NB4 (cell line): Measurements from ENCODE around the gene TMIE.

Source experiments
- DNase-seq: peaks from one replicate; pipeline ENCODE4 v3.0.0; 2010; ENCODE audit warnings: low read depth
- H3K4me3 ChIP-seq: one replicate; pipeline ENCODE4 v1.5.1; 2011; ENCODE audit warnings: mild to moderate bottlenecking, low read depth, low read length, moderate library complexity
- CTCF ChIP-seq: IDR thresholded peaks from one replicate; pipeline ENCODE4 v1.5.1; 2012; ENCODE audit warnings: low read depth, low read length
- MAX ChIP-seq: IDR thresholded peaks from 2 replicates; pipeline ENCODE4 v1.6.1; 2011; ENCODE audit warnings: low read depth, low read length
- MYC ChIP-seq: IDR thresholded peaks from 2 replicates; pipeline ENCODE4 v1.6.1; 2011; ENCODE audit warnings: low read depth, low read length
- POLR2A ChIP-seq: IDR thresholded peaks from 2 replicates; pipeline ENCODE4 v1.6.1; 2011; ENCODE audit warnings: mild to moderate bottlenecking; ENCODE audit not compliant: insufficient read length; ENCODE audit errors: extremely low read depth

The TMIE gene

GRCh38 chr3:46680298-46680826 is 20.8 kb upstream of the TMIE start:
- no peak for DNase-seq

GRCh38 chr3:46681387-46681786 is 19.8 kb upstream of the TMIE start:
- DNase-seq: no peak
- no peak overlapping the region for H3K4me3 ChIP-seq
- TF ChIP-seq MAX (no peak), CTCF (no peak), MYC (no peak), POLR2A (no peak)

More at GRCh38 chr3:46680298-46680826, 20.8 kb upstream of the TMIE start:
- no peak for TF ChIP-seq POLR2A
- TF ChIP-seq MAX: no peak
- TF ChIP-seq MYC: no peak
- no peak for TF ChIP-seq CTCF
- no peak overlapping the region for H3K4me3 ChIP-seq

GRCh38 chr3:46681856-46682540 is 19.2 kb upstream of the TMIE start:
- peak; percentile 66 for DNase-seq
- TF ChIP-seq MYC (no peak), POLR2A (no peak), MAX (no peak), CTCF (no peak)
- no peak overlapping the region for H3K4me3 ChIP-seq

- no peak overlapping the region for H3K4me3 ChIP-seq
Observed at GRCh38 chr3:46682974-46683373, 18.2 kb upstream of the TMIE start.

GRCh38 chr3:46684891-46685290 is 16.3 kb upstream of the TMIE start:
- no peak for DNase-seq
- H3K4me3 ChIP-seq: no peak overlapping the region
- TF ChIP-seq POLR2A (no peak), MAX (no peak), CTCF (no peak), MYC (no peak)

More at GRCh38 chr3:46682974-46683373, 18.2 kb upstream of the TMIE start:
- no peak for DNase-seq
- no peak for TF ChIP-seq CTCF
- no peak for TF ChIP-seq MYC
- TF ChIP-seq MAX: no peak
- TF ChIP-seq POLR2A: no peak
